Stimulated activated CD4-positive, alpha-beta T cell treated with anti-CD3 and anti-CD28 coated beads, TNF-alpha, amount 100 ng/mL, for 4 hours (primary cell): ENCODE measurements around the gene ST6GALNAC6.

ENCODE experiments used
- DNase-seq, 3 experiments: peaks; one replicate each; pipeline ENCODE4 v3.0.0-alpha.2; 2020; ENCODE audit warnings: low read depth in 3 of 3

ST6GALNAC6 gene, protein sequence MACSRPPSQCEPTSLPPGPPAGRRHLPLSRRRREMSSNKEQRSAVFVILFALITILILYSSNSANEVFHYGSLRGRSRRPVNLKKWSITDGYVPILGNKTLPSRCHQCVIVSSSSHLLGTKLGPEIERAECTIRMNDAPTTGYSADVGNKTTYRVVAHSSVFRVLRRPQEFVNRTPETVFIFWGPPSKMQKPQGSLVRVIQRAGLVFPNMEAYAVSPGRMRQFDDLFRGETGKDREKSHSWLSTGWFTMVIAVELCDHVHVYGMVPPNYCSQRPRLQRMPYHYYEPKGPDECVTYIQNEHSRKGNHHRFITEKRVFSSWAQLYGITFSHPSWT

DNA sequence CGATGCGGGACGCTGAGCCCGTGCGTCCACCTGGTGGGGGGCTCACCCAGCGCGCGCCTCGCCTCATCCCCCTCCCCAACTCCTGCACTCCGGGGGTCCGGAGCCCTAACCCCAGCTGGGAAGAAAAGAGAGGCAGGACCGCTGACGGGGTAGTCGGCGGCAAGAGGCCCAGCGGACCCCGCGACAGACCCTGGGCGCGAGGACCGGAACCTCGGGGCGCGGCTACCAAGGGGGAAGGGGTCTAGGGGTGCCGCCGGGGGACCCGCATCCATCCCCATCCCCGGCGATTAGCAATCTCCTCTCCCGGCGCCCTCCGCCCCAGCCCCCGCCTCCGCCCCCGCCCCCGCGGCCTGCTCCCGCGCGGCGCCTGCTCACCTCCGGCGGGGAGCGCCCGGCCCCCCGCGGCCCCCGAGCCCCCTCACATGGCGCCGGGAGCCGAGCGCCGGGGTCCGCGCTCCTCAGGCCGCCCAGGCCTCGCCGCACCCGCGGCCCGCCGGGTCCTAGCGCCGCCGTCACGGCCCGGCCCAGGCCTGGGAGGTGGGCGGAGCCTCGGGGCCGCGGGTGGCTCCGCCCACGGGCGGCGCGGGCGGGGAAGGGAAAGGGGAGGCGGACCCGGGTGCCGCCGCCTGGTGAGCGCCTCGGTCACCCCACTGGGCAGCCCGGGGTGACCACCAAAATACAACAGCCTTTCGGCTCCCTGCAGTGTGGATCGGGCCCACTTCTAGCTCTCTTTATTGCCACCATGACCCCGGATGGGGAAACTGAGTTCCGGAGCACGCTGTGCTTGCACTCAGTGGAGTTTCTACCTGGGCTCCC, at the start of gene ST6GALNAC6:
TSS of gene ST6GALNAC6 (minus strand) at position 476 of the 816 bp plus-strand sequence. CDS start 1,622 bp downstream, outside the sequence.
- peak; percentile 40 to 71 (median 55) for DNase-seq

DNA sequence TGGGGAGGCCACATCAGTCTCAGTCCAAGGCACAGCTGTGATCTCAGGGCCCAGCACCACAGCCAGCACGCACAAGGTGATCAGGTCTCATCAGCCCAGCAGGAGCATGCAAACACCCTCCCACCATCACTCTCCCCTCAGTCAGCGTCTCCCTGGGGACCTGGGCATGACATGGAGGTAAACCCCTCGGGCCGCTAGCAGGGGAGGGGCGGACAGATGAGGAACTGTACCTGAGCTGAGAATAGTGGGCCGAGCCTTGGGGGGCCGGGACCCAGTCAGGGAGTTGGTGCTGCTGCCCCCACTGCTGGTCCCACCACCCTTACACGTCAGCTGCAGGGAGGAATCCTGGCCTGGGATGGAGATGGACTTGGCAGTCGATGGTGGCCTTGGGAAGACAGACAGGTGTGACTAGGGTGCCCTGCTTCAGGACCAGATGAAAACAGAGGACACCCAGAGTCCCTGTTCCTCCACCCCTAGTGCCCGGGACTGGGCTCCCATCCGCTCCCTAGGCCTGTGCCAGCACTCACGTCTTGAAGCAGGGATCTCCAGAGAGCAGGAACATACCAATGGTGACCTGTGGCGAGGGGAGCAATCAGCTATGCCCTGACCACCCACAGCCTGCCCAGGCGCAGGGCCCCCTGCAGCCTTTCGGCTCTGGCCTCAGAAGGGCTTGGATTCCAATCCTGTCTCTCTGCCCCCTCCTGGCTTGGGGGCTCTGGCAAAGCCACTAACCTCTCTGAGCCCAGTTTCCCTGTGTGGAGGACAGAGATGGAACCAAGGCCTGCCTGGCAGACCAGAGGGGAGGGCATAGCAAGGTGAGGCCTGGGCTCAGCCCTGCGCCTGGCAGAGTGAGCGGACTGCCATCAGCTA, 48.7 kb upstream of the ST6GALNAC6 start:
- DNase-seq: no peak

DNA sequence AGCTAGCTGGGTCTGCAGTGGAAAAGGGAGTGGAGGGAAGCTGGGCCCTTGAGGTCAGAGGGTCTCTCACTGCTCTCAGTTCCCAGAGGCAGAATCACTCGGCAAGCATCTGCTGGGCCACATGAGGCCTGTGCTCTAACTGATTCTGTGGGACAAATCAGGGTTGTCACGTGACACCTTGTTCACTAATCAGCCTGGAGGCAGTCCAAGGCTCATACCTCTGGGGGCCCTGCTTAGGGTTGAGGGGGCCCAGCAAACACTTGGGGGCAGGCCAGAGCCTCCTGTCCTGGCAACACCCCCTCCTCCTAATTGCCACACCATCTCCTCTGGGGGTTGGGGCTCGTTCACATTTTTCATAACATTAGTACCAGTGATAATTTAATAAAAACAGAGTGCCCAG, 47.3 kb upstream of the ST6GALNAC6 start:
- no peak for DNase-seq

DNA sequence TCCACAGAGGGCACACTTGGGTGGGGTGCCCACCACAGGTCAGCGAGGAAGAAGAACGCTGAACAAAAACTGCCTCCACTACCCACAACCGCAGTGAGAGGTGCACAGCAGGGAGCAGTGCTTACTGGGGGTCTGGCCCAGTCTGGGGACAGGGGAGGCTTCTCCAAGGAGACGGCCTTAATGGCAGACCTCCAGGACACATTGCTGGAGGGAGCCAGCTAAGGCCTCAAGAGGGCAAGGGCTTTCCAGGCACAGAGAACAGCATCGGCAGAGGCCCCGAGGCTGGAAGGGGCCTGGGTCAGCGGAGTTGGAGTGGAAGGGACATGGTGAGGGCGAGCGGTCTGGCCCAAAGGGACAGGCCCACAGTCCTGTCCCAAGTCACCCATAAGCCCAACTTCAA, 46.5 kb upstream of the ST6GALNAC6 start:
- DNase-seq: no peak

DNA sequence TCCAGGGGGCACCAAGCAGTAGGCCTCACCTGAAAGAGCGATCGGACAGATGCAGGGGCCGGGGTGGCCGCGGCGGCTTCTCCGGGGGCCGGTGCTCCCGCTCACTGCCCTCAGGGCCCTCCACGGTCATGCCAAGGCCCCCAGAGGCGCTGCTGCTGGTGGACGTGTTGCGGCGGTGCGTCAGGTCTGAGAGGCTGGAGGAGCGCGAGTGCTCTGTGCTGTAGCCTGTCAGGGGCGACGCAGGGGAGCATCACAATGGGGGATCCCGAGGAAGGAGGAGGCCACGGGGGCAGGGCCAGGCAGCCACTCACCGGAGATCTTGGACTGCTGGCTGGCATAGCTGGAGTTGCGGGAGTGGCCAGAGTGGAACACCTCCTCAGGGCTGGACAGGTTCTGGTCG, 45.9 kb upstream of the ST6GALNAC6 start:
- DNase-seq: no peak

DNA sequence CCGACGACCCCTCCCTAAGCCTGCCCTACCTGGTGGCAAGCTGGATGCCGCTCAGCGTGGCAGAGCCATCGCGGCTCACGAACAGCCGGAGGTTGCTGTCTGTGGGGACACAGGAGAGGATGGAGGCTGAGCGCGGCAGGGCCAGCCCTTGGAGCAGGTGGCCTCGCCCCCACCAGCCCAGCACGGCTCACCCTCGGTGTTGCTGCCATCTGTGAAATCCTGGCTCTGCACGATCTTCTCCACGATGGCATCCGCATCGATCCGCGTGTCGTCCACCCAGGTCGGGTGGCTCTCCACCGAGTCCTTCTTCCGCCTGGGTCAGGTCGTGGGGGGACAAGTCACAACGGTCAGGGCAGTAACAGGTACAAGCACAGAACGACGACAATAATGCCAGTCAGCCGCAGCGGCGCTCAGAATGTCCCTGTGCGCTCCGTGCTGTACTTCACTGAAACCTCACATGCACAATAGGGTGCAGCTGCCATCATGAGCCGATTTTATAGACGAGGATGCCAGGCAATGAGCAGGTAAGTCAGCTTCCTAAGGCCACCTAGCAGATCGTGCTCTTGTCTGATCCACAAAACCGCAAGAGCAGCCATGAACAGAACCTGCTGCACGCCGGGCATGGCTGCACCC, 45.3 kb upstream of the ST6GALNAC6 start:
- no peak for DNase-seq

DNA sequence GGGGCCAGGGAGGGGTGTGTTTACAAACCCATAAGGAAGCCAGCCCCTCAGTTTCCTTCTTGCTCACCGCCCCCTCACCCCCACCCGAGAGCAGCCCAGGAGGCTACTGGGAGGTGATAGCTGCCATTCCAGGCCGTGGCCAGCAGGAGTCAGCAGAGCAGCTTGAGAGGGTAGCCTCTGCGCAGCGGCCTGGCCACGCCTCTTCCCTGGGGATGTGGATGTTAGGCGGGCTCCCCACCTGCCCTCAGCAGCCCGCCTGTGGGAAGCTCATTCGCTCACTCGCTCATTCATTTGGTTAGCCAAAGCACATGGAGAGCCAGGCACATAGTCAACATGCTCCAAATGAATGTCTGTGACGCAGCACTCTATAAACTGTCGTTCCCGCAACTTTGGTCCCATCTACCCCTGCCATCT, 44.3 kb upstream of the ST6GALNAC6 start:
- peak; percentile 60 to 63 (median 62) for DNase-seq

DNA sequence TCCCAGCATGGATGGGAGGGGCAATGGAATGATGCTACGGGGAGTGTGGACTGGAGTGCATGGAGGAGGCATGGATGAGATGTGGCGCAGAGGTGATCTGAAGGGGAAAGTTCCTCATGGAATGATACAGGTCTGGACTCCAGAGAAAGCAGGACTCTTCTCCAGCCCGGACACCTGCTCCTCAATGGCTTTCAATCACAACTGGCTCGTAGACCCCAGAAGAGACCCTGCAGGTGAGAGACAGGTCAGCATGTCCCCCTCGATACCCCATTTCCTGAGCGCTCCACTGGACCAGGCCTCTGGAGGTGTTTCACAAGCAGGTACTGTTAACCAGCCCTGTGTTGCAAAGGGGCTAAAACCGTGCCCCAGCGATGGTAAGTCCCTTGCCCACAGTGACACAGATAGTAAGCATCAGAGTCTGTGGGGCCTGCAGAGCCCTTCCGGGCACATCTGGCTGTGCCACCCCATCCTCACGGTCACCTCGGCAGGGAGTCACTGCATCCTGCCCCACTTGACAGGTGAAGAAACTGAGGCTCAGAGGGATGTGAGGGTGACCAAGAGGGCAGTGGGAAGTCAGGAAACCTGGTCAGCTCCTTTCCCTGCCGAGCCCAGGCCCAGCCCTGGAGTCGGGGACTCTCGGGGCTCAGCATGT, 43.7 kb upstream of the ST6GALNAC6 start:
- no peak for DNase-seq

DNA sequence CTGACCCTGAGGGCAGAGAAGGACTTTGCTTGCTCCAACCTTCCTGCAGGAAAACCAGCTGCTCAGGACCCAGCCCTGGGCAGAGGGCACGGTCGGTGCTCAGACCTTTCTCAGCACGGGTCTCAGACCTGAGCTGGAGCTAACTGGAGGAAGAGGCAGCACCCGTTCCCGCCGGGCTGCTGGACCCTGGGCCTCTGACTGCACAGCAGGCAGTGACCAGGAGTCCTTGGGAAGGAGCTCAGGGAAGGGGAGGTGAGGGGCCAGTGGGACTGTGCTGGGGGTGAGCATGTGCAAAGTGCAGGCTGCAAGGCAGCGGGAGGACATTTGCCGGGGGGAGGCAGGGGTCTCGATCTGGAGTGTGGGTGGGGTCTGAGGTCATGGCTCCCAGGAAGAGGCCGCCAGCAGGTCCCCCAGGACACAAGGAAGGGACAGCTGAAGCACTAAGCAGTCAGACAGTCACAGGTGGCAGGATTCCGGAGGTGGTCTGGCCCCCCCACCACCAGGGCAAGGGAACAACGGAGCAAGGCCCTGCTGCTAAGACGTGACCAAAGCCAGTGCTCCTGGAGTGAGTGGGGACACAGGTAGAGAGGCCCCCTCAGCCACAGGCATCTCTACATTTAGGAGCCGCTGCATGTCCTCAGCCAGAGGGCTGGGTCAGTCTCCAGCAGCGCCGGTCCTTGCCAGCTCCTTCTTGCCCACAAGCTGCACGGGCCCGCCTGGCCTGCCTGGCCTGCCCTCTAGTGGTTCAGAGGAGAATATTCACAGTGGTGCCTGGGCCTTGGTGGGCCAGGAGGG, 43.0 kb upstream of the ST6GALNAC6 start:
- DNase-seq: no peak

DNA sequence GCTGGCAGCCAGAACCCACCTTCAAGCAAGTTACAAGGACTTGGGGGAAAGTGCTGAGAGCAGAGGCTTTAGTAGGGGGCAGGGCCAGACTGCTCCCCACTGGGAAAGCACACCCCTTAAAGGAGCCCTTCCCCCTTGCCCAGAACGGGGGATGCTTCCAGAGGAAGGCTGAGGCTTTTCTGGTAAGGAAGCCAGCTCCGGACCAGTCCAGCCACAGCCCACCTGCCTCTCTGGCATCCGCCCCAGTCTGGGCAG, 42.5 kb upstream of the ST6GALNAC6 start:
- DNase-seq: no peak

DNA sequence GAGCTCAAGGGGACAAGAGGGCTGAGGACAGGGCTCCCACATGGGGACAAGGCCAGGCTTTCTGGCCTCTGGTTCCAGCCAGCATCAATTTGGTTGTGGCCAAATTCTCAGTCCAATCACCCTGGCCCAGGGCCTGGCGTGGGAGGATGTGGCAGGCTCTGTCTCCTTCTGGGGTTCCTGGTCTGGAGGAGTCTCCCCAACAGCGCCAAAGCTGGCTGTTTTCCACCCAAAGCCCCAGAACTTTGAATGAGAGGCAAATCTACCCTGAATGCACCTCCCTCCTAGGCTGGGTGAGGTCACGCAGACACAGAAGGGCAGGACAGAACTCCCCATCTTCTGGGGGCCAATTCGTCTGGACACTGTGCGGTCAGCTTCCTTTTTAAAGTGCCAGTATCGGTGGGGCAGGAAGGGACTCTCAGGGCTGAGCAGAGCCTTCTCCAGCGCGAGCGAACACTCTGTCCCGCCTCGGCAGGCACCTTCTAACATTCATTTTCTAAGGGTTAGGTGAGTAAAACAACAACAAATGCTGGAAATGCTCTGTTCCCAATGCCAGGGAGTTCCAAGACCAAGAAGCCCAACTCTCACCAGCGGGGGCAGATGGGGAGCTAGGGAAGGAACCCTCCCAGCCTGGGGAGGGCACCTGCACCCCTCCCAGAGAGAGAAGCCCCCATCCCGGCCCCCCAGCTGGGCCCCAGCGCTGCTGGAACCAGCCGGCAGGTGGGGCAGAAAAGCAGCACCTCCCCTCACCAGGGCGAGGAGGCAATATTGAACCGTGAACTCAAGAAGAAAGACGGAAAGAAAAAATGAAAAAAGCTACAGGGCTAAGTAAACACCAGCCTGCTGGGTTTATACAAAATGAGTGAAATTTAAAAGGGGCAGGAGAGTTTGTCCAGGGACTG, 41.9 kb upstream of the ST6GALNAC6 start:
- DNase-seq: no peak

DNA sequence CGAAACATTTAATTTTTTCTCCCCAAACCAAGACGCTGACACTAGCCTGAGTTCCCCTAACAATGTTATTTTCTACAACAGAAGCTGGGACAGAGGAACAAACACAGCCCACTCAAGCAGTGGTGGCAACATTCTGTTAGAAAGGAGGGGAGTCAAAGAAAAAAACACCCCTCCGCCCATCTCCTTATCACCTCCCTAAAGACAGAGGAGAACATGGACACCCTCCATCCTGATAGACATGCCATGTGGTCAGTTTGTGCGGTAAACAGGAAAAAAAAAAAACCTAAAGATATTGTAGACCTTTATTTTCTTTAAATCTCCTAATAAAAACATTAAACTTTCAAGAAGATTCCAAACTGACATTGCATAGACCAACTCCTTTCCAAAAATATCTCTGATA, 41.2 kb upstream of the ST6GALNAC6 start:
- DNase-seq: no peak

DNA sequence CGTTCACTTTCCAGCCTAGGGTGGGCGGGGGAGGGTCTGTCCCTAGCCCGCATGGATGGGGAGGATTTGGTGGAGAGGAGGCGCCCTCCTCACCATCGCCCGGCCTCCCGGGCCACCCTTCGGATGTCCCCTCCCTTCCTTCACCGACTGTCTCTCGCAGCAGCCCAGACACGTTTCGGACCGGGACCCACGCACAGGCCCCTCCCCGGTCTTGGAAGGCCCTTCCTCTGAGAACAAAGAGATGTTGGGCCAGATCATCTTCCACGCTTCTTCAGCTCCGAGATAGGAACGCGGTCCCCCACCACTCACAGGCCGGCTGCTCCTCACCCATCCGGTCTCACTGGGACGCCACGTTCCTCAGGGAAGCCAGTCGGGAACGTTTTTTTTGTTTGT, 38.9 kb upstream of the ST6GALNAC6 start:
- DNase-seq: no peak

DNA sequence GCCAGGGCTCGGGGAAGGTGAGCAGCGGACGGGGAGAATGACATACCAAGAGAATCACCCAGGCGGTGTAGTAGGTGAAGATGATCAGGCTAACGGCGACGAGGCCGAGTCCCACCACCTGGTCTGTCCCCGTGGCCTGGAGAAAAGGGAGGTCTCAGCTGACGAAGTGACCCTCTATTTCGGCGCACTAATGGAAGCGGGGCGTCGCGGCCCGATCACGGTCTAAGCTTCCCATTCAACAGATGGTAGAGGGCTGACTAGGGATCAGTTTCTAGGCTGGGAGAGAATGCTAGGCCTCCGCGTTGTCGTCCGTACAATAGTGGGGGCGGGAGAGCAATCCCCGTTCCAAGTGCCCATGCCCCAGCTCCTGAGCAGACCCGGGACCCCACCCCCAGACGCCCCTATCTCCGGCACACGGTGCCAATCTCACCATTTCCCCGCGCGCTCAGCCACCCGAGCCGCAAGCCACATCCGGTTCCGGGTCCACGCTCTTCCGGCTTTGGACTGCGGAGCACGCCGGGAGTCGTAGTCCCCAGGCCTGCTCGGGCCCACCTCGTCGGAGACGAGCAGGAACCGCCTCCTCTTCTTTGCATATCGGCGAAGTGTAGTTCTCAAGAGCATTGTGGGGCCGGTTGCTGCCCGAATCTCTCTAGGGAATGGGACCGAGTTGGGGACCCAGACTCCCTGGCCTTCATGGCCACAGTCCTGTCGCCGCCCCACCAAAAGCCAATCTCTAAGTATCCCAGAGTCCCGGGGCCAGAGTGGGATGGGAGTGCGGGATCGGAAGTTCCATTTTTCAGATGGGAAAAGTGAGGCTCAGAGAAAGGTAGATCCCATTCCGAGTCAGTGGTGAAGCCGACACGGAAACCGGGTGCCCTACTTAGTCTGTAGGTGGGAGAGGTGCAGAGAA, 38.2 kb upstream of the ST6GALNAC6 start, which contains the start of gene DPM2:
TSS of gene DPM2 (minus strand) at position 467 of the 910 bp plus-strand sequence. CDS start at position 433, 34 bp downstream.
- peak; percentile 71 to 75 (median 71) for DNase-seq

DNA sequence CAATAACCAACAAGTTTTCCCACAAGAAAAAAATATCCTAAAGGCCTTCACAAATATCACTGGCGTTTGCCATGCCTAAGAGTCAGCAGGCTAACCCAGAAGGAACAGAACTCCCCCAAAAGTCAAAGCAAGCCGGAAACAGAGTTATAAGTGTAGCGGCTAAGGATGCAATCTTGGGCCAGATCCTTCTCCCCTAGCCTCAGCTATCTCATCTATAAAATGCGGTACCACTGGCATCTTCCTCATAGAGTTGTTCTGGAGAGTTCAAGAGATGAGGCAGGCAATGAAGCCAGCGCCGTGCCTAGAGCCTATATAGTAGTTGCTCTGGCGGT, 37.6 kb upstream of the ST6GALNAC6 start:
- DNase-seq: no peak

DNA sequence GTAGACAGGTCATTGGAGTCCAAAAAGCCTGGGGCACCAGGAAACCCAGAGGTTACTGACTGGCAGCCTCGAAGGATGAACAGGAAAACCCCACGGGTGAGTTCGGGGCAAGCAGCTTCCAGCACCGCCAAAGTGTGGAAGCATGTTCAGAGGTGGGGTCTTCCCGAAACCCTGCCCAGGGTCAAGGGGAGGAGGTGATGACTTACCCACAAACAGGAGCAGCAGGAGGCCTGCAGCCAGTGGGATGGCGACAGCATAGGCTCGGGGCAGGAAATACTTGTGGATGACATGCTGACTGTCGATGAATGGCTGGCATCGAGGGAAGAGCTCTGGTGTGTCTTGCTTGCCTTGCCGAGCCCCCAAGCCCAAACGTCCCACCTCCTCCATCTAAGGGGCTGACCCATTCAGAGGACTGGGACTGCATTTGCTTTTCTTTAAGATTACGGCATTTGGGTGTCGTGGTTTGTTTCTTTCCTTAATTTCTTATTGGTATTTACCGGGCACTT, 37.0 kb upstream of the ST6GALNAC6 start:
- no peak for DNase-seq

DNA sequence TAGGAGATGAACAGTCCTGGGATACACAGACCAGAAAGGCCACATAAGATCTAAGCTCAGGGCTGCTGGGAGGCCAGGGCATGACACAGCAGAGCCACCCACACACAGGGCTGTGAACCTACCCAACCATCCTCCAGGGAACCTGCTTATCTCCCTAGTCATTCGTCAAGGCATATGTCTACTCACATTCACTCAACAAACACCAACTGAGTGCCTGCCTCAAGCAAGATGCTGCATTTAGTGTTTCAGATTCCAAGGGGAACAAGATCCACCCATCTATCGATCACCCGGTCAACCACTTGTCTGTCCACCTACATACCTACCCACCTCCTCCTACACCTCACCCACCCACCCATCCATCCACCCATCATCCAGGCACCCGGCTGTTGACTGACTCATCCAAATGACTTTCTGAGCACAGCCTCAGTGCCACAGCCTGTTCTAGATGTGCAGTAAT, 36.4 kb upstream of the ST6GALNAC6 start:
- no peak for DNase-seq

DNA sequence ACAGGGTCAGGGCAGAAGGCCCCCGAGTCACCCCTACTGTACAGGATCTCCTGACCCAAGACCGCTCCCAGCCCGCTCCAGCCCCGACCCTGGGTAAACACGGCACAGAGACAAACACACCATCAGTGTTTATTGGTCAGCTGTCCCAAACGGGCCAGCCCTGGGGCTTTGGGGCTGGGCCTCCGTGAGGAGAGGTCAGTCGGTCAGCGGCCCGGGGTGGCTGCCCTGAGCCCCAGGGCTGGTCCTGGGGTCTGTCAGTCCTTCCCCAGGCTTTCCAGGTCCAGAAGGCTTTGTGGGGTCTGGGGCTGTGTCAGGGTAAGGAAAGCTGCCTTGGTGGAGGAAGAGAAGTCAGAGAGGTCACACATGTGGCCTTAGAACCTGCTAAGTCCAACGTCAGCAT, 35.6 kb upstream of the ST6GALNAC6 start:
- DNase-seq: no peak
